PC-9 (cell line): ENCODE measurements around the gene STK40. TPM values are rescaled to one million over a fixed set of nuclear protein-coding genes. Genes with fewer than 3 reads are reported as not detected.

ENCODE experiments used
- BruUV-seq: library from RNA; stranded (reverse); fragments of 400-500 nt; replicated peaks from 2 replicates; lab custom pipeline; 2021; lab: Mats Ljungman, UMichigan
- CTCF ChIA-PET: fragments of 300-600 bp; sonication (Branson Sonifier 250); formaldehyde crosslinking; loops from one replicate; lab custom pipeline; 2022; ENCODE audit warnings: antibody characterized with exemption; lab: Charles Lee
- POLR2A ChIA-PET: fragments of 300-600 bp; sonication (Branson Sonifier 250); formaldehyde crosslinking; loops from one replicate; lab custom pipeline; 2022; ENCODE audit warnings: antibody characterized with exemption; ENCODE audit not compliant: unreplicated experiment; lab: Charles Lee
- DNase-seq, 2 experiments: peaks; one replicate each; pipeline versions ENCODE4 v3.0.0 to v3.0.0-alpha.2; 2015 to 2022; ENCODE audit warnings: mixed read lengths in 1 of 2
- H2AFZ ChIP-seq: fragments of 200-600 bp; sonication (generic); 2 replicates; pipeline ENCODE4 v1.8.1; 2017; ENCODE audit warnings: antibody characterized with exemption
- H3F3A ChIP-seq: fragments of 200-600 bp; sonication (generic); 2 replicates; pipeline ENCODE4 v1.8.1; 2017; ENCODE audit warnings: antibody characterized with exemption, mild to moderate bottlenecking, low read depth; ENCODE audit not compliant: insufficient read depth
- H3K27ac ChIP-seq: fragments of 200-600 bp; sonication (generic); 2 replicates; pipeline ENCODE4 v1.6.1; 2016; ENCODE audit warnings: mixed run types
- H3K27me3 ChIP-seq: fragments of 200-600 bp; sonication (generic); 2 replicates; pipeline ENCODE4 v1.6.1; 2016; ENCODE audit warnings: low read depth, mixed run types; ENCODE audit not compliant: insufficient read depth
- H3K36me3 ChIP-seq: fragments of 200-600 bp; sonication (generic); 2 replicates; pipeline ENCODE4 v1.6.1; 2016; ENCODE audit warnings: low read depth, mixed run types
- H3K4me1 ChIP-seq: fragments of 200-600 bp; sonication (generic); replicated peaks from 2 replicates; pipeline ENCODE4 v1.6.1; 2016; ENCODE audit warnings: mixed run types; ENCODE audit not compliant: insufficient read depth
- H3K4me2 ChIP-seq: fragments of 200-600 bp; sonication (generic); 2 replicates; pipeline ENCODE4 v1.6.1; 2017; ENCODE audit warnings: mixed run types
- H3K4me3 ChIP-seq: fragments of 200-600 bp; sonication (generic); 2 replicates; pipeline ENCODE4 v1.6.1; 2016; ENCODE audit warnings: mixed run types
- H3K79me2 ChIP-seq: fragments of 200-600 bp; sonication (generic); 2 replicates; pipeline ENCODE4 v1.6.1; 2017; ENCODE audit warnings: low read depth, mixed run types
- H3K9me2 ChIP-seq: fragments of 200-600 bp; sonication (generic); 2 replicates; pipeline ENCODE4 v1.8.1; 2017; ENCODE audit warnings: mild to moderate bottlenecking; ENCODE audit not compliant: insufficient read depth
- H3K9me3 ChIP-seq: fragments of 200-600 bp; sonication (generic); 2 replicates; pipeline ENCODE4 v1.8.1; 2016; ENCODE audit warnings: low read depth; ENCODE audit not compliant: insufficient read depth
- H4K20me1 ChIP-seq: fragments of 200-600 bp; sonication (generic); 2 replicates; pipeline ENCODE4 v1.8.1; 2017; ENCODE audit not compliant: insufficient read depth
- CTCF ChIP-seq: fragments of 200-600 bp; sonication (generic); conservative IDR thresholded peaks from 2 replicates; pipeline ENCODE4 v1.6.1; 2017; ENCODE audit warnings: mixed run types, antibody characterized with exemption, mild to moderate bottlenecking, moderate library complexity
- EZH2 ChIP-seq: fragments of 200-600 bp; sonication (generic); IDR thresholded peaks from 2 replicates; pipeline ENCODE4 v1.8.0; 2017; ENCODE audit warnings: antibody characterized with exemption, low read depth
- intact Hi-C: fragments of 100-400 bp; cut with micrococcal nuclease; formaldehyde crosslinking; loops from one replicate; pipeline ENCODE4 v1.10.0; 2022; ENCODE audit not compliant: unreplicated experiment
- total RNA-seq: library from RNA; stranded (reverse); gene quantifications from 2 replicates; pipeline ENCODE4 v1.2.3, GENCODE V29; 2021

Gene STK40
- total RNA-seq, 1 experiment from 2014 or later = 59.2 TPM

GRCh38 chr1:36328713-36329112, 57.0 kb downstream of the STK40 start:
- Histone ChIP-seq H3K27me3 (no peaks in the 10 kb centered on the region), H3K9me3 (no peaks in the 10 kb centered on the region), H3K4me2 (no peak overlapping the region), H4K20me1 (no peaks in the 10 kb centered on the region; the same call in 1 of the 2 replicates), H3K4me1 (no peaks in the 10 kb centered on the region; the same call in 1 of the 2 replicates), H3K79me2 (no peaks in the 10 kb centered on the region), H3K27ac (no peak overlapping the region), H2AFZ (no peak overlapping the region), H3K4me3 (no peak overlapping the region), H3K9me2 (no peaks in the 10 kb centered on the region), H3K36me3 (no peaks in the 10 kb centered on the region), H3F3A (no peaks in the 10 kb centered on the region; the same call in 1 of the 2 replicates)
- ChIA-PET CTCF (no interaction called here), POLR2A (no interaction called here)
- intact Hi-C loops = no loop called here
- DNase-seq = no peak
- TF ChIP-seq CTCF = no peak
- no peak for TF ChIP-seq EZH2
- BruUV-seq = no TSS peak

GRCh38 chr1:36328088-36328480, 57.6 kb downstream of the STK40 start:
- CTCF ChIA-PET = no interaction called here
- no peaks in the 10 kb centered on the region for H3K9me2 ChIP-seq

GRCh38 chr1:36327421-36328087, 58.2 kb downstream of the STK40 start:
- TF ChIP-seq CTCF (no peak), EZH2 (no peak)
- no peaks in the 10 kb centered on the region; the same call in 1 of the 2 replicates for H3F3A ChIP-seq
- no peaks in the 10 kb centered on the region for H3K36me3 ChIP-seq
- no peaks in the 10 kb centered on the region; the same call in 1 of the 2 replicates for H4K20me1 ChIP-seq
- ChIA-PET POLR2A (no interaction called here), CTCF (no interaction called here)
- DNase-seq = no peak
- no peak overlapping the region for H3K27ac ChIP-seq
- BruUV-seq = no TSS peak
- no peak overlapping the region for H2AFZ ChIP-seq
- H3K79me2 ChIP-seq = no peaks in the 10 kb centered on the region
- H3K4me1 ChIP-seq = no peaks in the 10 kb centered on the region; the same call in 1 of the 2 replicates
- H3K27me3 ChIP-seq = no peaks in the 10 kb centered on the region
- H3K4me3 ChIP-seq = no peak overlapping the region
- H3K9me2 ChIP-seq = no peaks in the 10 kb centered on the region
- H3K4me2 ChIP-seq = no peak overlapping the region
- intact Hi-C loops = no loop called here
- H3K9me3 ChIP-seq = no peaks in the 10 kb centered on the region

More at GRCh38 chr1:36328088-36328480, 57.6 kb downstream of the STK40 start:
- no peaks in the 10 kb centered on the region; the same call in 1 of the 2 replicates for H4K20me1 ChIP-seq
- no peak overlapping the region for H3K27ac ChIP-seq
- intact Hi-C loops = no loop called here
- no peak for DNase-seq
- POLR2A ChIA-PET = no interaction called here
- no peaks in the 10 kb centered on the region for H3K36me3 ChIP-seq
- H3K4me2 ChIP-seq = no peak overlapping the region
- no peaks in the 10 kb centered on the region for H3K9me3 ChIP-seq
- H3K4me3 ChIP-seq = no peak overlapping the region
- no peaks in the 10 kb centered on the region for H3K27me3 ChIP-seq
- no peaks in the 10 kb centered on the region for H3K79me2 ChIP-seq
- BruUV-seq = no TSS peak
- no peak for TF ChIP-seq CTCF
- TF ChIP-seq EZH2 = no peak
- H2AFZ ChIP-seq = no peak overlapping the region
- no peaks in the 10 kb centered on the region; the same call in 1 of the 2 replicates for H3K4me1 ChIP-seq
- no peaks in the 10 kb centered on the region; the same call in 1 of the 2 replicates for H3F3A ChIP-seq
